ENCODE data around the gene PLCD4. TPM values are rescaled to one million over a fixed set of nuclear protein-coding genes. Genes with fewer than 3 reads are reported as not detected.
A peak's percentile ranks its signal among the peaks of the same experiment; 100 is the strongest.

Gene PLCD4
- total RNA-seq, 4 donors from 2014 or later = 21.6 to 60.9 (median 43.7) TPM

DNA sequence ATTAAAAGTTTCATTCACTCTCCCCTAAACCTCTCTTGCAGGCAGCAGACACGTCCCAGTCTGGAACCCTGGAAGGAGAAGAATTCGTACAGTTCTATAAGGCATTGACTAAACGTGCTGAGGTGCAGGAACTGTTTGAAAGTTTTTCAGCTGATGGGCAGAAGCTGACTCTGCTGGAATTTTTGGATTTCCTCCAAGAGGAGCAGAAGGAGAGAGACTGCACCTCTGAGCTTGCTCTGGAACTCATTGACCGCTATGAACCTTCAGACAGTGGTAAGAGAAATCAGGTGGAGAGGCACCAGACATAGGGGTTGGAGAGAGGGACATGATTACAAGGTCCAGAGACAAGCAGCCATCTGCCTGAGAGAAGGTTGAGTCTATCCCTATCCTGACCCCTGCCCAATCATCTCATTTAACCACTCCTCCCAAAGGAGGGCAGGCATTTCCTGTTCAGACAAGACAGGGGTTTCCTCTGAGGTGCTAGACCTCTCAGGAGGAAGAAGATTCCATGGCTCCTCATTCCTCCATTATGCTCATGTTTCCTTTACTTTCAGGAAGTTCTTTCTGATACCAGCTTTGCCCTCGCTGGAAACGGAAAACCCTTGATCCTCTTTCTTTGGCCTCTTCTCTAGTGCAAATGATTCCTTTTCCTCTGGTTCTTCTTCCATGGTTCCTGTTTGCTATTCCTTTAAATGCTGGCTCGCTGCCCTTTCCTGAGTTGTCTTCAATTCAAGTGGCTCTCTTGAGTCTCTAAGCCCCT lies 15.1 kb downstream of the PLCD4 start:
- peak overlapping the region; percentile 6 to 72 (median 44) for H3K27ac ChIP-seq
- TF ChIP-seq, protein P1, sequence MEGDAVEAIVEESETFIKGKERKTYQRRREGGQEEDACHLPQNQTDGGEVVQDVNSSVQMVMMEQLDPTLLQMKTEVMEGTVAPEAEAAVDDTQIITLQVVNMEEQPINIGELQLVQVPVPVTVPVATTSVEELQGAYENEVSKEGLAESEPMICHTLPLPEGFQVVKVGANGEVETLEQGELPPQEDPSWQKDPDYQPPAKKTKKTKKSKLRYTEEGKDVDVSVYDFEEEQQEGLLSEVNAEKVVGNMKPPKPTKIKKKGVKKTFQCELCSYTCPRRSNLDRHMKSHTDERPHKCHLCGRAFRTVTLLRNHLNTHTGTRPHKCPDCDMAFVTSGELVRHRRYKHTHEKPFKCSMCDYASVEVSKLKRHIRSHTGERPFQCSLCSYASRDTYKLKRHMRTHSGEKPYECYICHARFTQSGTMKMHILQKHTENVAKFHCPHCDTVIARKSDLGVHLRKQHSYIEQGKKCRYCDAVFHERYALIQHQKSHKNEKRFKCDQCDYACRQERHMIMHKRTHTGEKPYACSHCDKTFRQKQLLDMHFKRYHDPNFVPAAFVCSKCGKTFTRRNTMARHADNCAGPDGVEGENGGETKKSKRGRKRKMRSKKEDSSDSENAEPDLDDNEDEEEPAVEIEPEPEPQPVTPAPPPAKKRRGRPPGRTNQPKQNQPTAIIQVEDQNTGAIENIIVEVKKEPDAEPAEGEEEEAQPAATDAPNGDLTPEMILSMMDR (IDR thresholded peaks at IDR 0.05 in 4 of 5, conservative IDR thresholded peaks at IDR 0.05 in 1 of 5) = no peak
- TF ChIP-seq POLR2A (IDR thresholded peaks at IDR 0.05) = no peak

GRCh38 chr2:218623366-218623705 lies 15.6 kb downstream of the PLCD4 start:
- TF ChIP-seq POLR2A (IDR thresholded peaks at IDR 0.05) = no peak
- TF ChIP-seq, protein P1 (IDR thresholded peaks at IDR 0.05 in 4 of 5, conservative IDR thresholded peaks at IDR 0.05 in 1 of 5) = no peak
- Histone ChIP-seq H3K4me1 (peaks cover 3 to 5% of the 10 kb centered on the region in 2 donors), H3K36me3 (peaks cover 0 to 66% of the 10 kb centered on the region in 2 donors), H3K4me3 (no peak overlapping the region), H3K9me3 (no peaks in the 10 kb centered on the region), H3K27ac (peak overlapping the region in 3 of 4 donors; percentile 6 to 72 (median 39)), H3K27me3 (no peaks in the 10 kb centered on the region)
- in situ Hi-C loops (cut with MboI; ENCODE audit: low sequenced_read_pairs in 4 of 4) = no loop called here
- ATAC-seq (no peak), DNase-seq (no peak)
- intact Hi-C loops (cut with DNase I; ENCODE audit: low total_unique reads) = no loop called here

More for the DNA sequence above, 15.1 kb downstream of the PLCD4 start:
- DNase-seq = no peak
- Histone ChIP-seq H3K9me3 (no peaks in the 10 kb centered on the region), H3K4me3 (no peak overlapping the region), H3K4me1 (peaks cover 3 to 5% of the 10 kb centered on the region in 2 donors), H3K36me3 (peaks cover 0 to 63% of the 10 kb centered on the region in 2 donors), H3K27me3 (no peaks in the 10 kb centered on the region)
- no peak for ATAC-seq
- intact Hi-C loops (cut with DNase I; ENCODE audit: low total_unique reads) = no loop called here
- in situ Hi-C loops (cut with MboI; ENCODE audit: low sequenced_read_pairs in 4 of 4) = no loop called here

DNA sequence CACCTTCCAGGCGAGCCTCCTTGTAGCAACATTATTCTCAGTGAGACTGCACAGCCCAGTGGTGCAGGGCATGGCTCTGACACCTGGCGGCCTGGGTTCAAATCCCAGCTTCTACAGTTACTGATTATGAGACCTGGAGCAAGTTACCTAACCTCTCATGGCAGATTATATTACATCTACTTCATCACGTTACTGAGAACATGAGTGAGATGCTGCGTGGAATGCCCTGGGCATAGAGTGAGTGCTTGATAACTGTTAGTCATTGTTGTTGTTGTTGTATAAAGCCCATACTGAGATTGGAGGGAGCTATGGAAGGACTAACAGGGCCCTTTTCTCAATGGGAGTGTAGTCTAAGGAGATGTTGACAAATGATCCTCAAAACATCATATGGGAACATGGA lies 18.7 kb downstream of the PLCD4 start:
- TF ChIP-seq, protein P1 (IDR thresholded peaks at IDR 0.05 in 4 of 5, conservative IDR thresholded peaks at IDR 0.05 in 1 of 5) = no peak
- TF ChIP-seq POLR2A (IDR thresholded peaks at IDR 0.05) = no peak
- H3K4me1 ChIP-seq = peaks cover 3 to 5% of the 10 kb centered on the region in 2 donors
- peak; percentile 53 to 60 for ATAC-seq
- H3K27ac ChIP-seq = peak overlapping the region; percentile 38 to 64 (median 62)
- peak in 1 of 2 donors; percentile 42 for DNase-seq
- peaks cover 0 to 68% of the 10 kb centered on the region in 2 donors for H3K36me3 ChIP-seq
- no peaks in the 10 kb centered on the region for H3K9me3 ChIP-seq
- H3K27me3 ChIP-seq = no peaks in the 10 kb centered on the region
- H3K4me3 ChIP-seq = no peak overlapping the region
- intact Hi-C loops (cut with DNase I; ENCODE audit: low total_unique reads) = no loop called here
- in situ Hi-C loops (cut with MboI; ENCODE audit: low sequenced_read_pairs in 4 of 4) = no loop called here

DNA sequence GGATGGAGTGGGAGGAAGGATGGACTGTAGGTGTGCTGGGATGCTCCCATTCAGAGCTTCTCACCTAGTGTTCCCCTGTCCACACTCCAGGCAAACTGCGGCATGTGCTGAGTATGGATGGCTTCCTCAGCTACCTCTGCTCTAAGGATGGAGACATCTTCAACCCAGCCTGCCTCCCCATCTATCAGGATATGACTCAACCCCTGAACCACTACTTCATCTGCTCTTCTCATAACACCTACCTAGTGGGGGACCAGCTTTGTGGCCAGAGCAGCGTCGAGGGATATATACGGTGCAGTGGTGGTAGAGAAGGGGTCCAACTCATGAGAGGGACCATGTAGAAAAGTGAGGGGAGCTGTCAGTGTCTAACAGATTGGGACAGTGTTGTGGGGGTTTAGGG lies 20.2 kb downstream of the PLCD4 start:
- ATAC-seq (no peak), DNase-seq (no peak)
- TF ChIP-seq, protein P1 (IDR thresholded peaks at IDR 0.05 in 4 of 5, conservative IDR thresholded peaks at IDR 0.05 in 1 of 5) = no peak
- no peak for TF ChIP-seq POLR2A (IDR thresholded peaks at IDR 0.05)
- Histone ChIP-seq H3K36me3 (peaks cover 0 to 73% of the 10 kb centered on the region in 2 donors), H3K9me3 (no peaks in the 10 kb centered on the region), H3K4me3 (no peak overlapping the region), H3K27ac (no peak overlapping the region), H3K27me3 (no peaks in the 10 kb centered on the region), H3K4me1 (no peaks in the 10 kb centered on the region)
- in situ Hi-C loops (cut with MboI; ENCODE audit: low sequenced_read_pairs in 4 of 4) = no loop called here
- intact Hi-C loops (cut with DNase I; ENCODE audit: low total_unique reads) = no loop called here

Data from gastrocnemius medialis (tissue), 4 donors.